Sigmoid colon (tissue), 4 donors: Measurements from ENCODE around the gene EFEMP1.

Experiments used
- CTCF ChIP-seq, 4 experiments: fragments of 450-650 bp in 3 of 4; fragments of 200-600 bp in 1 of 4; IDR thresholded peaks; one replicate each; pipeline ENCODE4 v1.5.1; 2016 to 2019; ENCODE audit warnings: antibody characterized with exemption in 4 of 4, mild to moderate bottlenecking in 3 of 4, moderate library complexity in 2 of 4
- POLR2AphosphoS5 ChIP-seq, 4 donors: sonication (generic); formaldehyde crosslinking; IDR thresholded peaks; one replicate each; pipeline ENCODE4 v1.6.1; 2017; ENCODE audit warnings: antibody characterized with exemption in 4 of 4

GRCh38 chr2:55965966-55966365 is 42.4 kb upstream of the EFEMP1 start:
- TF ChIP-seq CTCF (IDR thresholded peaks at IDR 0.05) (no peak), POLR2AphosphoS5 (IDR thresholded peaks at IDR 0.05) (no peak)
